RWPE2 (cell line): ENCODE data around the gene AGPAT2.

ENCODE experiments used
- ATAC-seq: fragments of 200-7000 bp; cut with Tn5 transposase; 3 replicates; pipeline ENCODE4 v1.9.1; 2021; ENCODE audit warnings: low read depth
- DNase-seq: peaks from one replicate; pipeline ENCODE4 v3.0.0-alpha.2; 2020; ENCODE audit warnings: low spot score
- H3K27ac ChIP-seq: fragments of 450-650 bp; 2 replicates; pipeline ENCODE4 v1.5.1; 2017; ENCODE audit warnings: mild to moderate bottlenecking; ENCODE audit not compliant: poor library complexity, severe bottlenecking
- H3K27me3 ChIP-seq: fragments of 250-450 bp; sonication (Bioruptor Pico); 2 replicates; pipeline ENCODE4 v1.5.1; 2021; ENCODE audit warnings: mild to moderate bottlenecking, moderate library complexity; ENCODE audit not compliant: insufficient read depth, poor library complexity, severe bottlenecking
- H3K36me3 ChIP-seq: fragments of 250-450 bp; sonication (Bioruptor Pico); 2 replicates; pipeline ENCODE4 v1.5.1; 2020; ENCODE audit warnings: low read depth, mild to moderate bottlenecking, moderate library complexity
- H3K4me1 ChIP-seq: fragments of 250-450 bp; sonication (Bioruptor Pico); 2 replicates; pipeline ENCODE4 v1.5.1; 2021; ENCODE audit warnings: mild to moderate bottlenecking, moderate library complexity; ENCODE audit not compliant: insufficient read depth, poor library complexity, severe bottlenecking
- H3K4me3 ChIP-seq: fragments of 250-450 bp; sonication (Bioruptor Pico); 2 replicates; pipeline ENCODE4 v1.5.1; 2021; ENCODE audit warnings: mild to moderate bottlenecking, moderate library complexity; ENCODE audit not compliant: severe bottlenecking
- H3K9me3 ChIP-seq: fragments of 250-450 bp; sonication (Bioruptor Pico); 2 replicates; pipeline ENCODE4 v1.5.1; 2021; ENCODE audit warnings: mild to moderate bottlenecking, moderate library complexity; ENCODE audit not compliant: severe bottlenecking
- TF ChIP-seq, protein P1 (sequence below): fragments of 450-650 bp; IDR thresholded peaks from one replicate; pipeline ENCODE4 v1.5.1; 2017; ENCODE audit warnings: mild to moderate bottlenecking, moderate library complexity; ENCODE audit not compliant: poor library complexity, severe bottlenecking

Gene AGPAT2

DNA sequence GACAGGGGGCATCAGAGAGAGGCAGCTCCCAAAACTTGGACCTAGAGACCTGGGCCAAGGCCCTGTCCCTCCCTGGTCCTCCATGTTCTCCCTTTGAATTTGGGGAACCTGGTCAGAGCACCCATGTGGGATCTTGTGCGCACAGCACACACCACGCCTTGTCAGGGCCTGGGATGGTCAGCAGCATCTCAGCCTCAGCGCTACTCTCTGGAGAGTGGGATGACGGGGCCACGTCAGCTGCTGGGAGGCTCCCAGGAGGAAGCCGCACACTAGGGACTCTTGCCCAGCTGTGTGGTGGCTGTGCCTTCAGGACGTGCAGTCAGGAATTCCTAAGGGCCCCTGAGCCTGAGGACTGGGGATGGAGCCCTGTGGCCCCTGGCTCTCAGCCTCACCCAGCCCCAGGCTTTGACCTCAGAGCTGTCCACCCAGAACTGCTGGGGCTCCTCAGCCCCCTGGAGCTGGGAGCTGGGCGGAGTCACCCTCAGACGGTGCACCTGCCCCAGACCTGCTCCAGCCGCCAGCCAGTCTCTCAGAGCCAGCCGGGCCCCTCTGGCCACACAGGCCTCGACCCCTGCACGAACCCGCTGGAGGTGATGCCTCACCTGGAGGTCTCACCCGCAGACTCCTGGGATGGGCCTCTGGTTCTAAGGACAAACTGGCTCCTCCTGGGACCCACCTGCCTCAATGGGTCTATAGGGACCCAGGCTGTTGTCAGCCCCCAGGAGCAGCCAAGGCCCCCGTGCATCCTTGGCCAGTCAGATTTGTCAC, 62.9 kb downstream of the AGPAT2 start:
- no peaks in the 10 kb centered on the region for H3K36me3 ChIP-seq
- H3K4me1 ChIP-seq = peaks cover 45% of the 10 kb centered on the region
- no peaks in the 10 kb centered on the region for H3K27me3 ChIP-seq
- no peaks in the 10 kb centered on the region for H3K9me3 ChIP-seq
- DNase-seq (no peak), ATAC-seq (peak; percentile 65)
- TF ChIP-seq, protein P1, sequence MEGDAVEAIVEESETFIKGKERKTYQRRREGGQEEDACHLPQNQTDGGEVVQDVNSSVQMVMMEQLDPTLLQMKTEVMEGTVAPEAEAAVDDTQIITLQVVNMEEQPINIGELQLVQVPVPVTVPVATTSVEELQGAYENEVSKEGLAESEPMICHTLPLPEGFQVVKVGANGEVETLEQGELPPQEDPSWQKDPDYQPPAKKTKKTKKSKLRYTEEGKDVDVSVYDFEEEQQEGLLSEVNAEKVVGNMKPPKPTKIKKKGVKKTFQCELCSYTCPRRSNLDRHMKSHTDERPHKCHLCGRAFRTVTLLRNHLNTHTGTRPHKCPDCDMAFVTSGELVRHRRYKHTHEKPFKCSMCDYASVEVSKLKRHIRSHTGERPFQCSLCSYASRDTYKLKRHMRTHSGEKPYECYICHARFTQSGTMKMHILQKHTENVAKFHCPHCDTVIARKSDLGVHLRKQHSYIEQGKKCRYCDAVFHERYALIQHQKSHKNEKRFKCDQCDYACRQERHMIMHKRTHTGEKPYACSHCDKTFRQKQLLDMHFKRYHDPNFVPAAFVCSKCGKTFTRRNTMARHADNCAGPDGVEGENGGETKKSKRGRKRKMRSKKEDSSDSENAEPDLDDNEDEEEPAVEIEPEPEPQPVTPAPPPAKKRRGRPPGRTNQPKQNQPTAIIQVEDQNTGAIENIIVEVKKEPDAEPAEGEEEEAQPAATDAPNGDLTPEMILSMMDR = no peak
- H3K4me3 ChIP-seq = no peak overlapping the region
- H3K27ac ChIP-seq = peak overlapping the region; percentile 86

DNA sequence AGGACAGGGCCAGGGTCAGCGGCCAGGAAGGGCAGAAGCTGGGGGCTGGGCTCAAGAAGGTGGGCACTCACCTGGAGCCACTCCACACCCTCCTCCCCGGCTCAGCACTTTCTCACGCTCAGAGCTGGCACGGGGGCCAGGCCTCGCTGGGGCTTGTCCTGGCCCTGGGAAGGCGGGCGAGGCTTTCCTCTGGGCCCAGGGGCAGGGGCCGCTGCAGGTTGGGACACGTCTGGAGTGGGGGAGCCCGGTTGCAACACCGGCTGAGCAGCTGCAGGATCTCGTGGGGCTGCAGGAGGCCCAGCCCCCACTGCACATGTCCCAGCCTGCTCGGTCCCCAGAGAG, 63.4 kb downstream of the AGPAT2 start:
- Histone ChIP-seq H3K36me3 (no peaks in the 10 kb centered on the region), H3K27ac (peak overlapping the region; percentile 86), H3K4me1 (peaks cover 45% of the 10 kb centered on the region), H3K9me3 (no peaks in the 10 kb centered on the region), H3K27me3 (no peaks in the 10 kb centered on the region), H3K4me3 (peak overlapping the region; percentile 4)
- peak; percentile 68 for ATAC-seq
- TF ChIP-seq, protein P1 = no peak
- peak; percentile 96 for DNase-seq
